ENCODE results near the gene TTC33.

DNA sequence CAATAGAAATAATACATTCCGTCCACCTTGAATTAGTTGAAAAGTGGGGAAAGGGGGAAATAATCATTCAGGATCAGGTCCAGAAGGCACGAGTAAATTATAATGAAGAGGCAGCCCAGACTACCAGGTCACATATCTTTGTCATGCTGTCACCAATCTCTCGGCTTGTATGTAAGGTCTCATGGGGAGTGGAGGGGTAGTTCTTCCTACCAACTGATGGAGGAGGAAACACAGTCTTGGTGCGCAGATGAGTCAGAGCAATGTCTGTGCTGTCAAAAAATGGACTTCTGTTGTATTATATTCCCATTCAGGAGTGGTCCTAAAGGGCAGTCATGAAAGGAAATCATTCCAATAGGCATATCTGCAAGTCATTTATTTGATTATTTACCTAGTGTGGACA lies 240.3 kb downstream of the TTC33 start:
- TF ChIP-seq KMT2A (CRISPR knock-in tag; IDR thresholded peaks at IDR 0.05) (no peak), MAFK (conservative IDR thresholded peaks at IDR 0.05 in 1 of 2, IDR thresholded peaks at IDR 0.05 in 1 of 2; ENCODE audit: low read length in 2 of 2) (no peak)
- TF ChIP-seq, protein P1, sequence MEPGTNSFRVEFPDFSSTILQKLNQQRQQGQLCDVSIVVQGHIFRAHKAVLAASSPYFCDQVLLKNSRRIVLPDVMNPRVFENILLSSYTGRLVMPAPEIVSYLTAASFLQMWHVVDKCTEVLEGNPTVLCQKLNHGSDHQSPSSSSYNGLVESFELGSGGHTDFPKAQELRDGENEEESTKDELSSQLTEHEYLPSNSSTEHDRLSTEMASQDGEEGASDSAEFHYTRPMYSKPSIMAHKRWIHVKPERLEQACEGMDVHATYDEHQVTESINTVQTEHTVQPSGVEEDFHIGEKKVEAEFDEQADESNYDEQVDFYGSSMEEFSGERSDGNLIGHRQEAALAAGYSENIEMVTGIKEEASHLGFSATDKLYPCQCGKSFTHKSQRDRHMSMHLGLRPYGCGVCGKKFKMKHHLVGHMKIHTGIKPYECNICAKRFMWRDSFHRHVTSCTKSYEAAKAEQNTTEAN (CRISPR knock-in tag; conservative IDR thresholded peaks at IDR 0.05): no peak
